Measurements from ENCODE around the gene CLRN2.
A peak's percentile ranks its signal among the peaks of the same experiment; 100 is the strongest.
"Not testable (repeated sequence)": the region's sequence is repeated elsewhere in the genome, so short reads cannot be mapped to it uniquely, and the experiment has no call there.

The CLRN2 gene

GRCh38 chr4:17510582-17510981 lies 4.4 kb upstream of the CLRN2 start:
- DNase-seq, result no peak

- DNase-seq, result no peak
Measured at GRCh38 chr4:17511051-17511450, 3.9 kb upstream of the CLRN2 start.

- no peak for DNase-seq
Measured at GRCh38 chr4:17511509-17511949, 3.4 kb upstream of the CLRN2 start.

GRCh38 chr4:17511950-17512795 lies 2.8 kb upstream of the CLRN2 start, which contains the start of gene QDPR:
Gene QDPR, minus strand, starts transcription at chr4:17512090. Its CDS starts 36 bp downstream, at chr4:17512054.
- peak; percentile 74 for DNase-seq

- no peak for DNase-seq
Measured at GRCh38 chr4:17512973-17513665, 1.8 kb upstream of the CLRN2 start.

- DNase-seq, result no peak
Measured at GRCh38 chr4:17515445-17516407, 761 bp downstream of the CLRN2 start.

- DNase-seq, result no peak
Measured at GRCh38 chr4:17516980-17517379, 2.0 kb downstream of the CLRN2 start.

GRCh38 chr4:17517664-17518063 lies 2.7 kb downstream of the CLRN2 start:
- DNase-seq, result no peak

- no peak for DNase-seq
Measured at GRCh38 chr4:17521595-17521994, 6.6 kb downstream of the CLRN2 start.

- no peak for DNase-seq
Measured at GRCh38 chr4:17523662-17524061, 8.7 kb downstream of the CLRN2 start.

GRCh38 chr4:17526695-17527477 lies 11.9 kb downstream of the CLRN2 start:
- DNase-seq, result no peak

- no peak for DNase-seq
Measured at GRCh38 chr4:17528551-17529165, 13.7 kb downstream of the CLRN2 start.

- DNase-seq, result no peak
Measured at GRCh38 chr4:17531538-17532285, 16.7 kb downstream of the CLRN2 start.

- no peak for DNase-seq
Measured at GRCh38 chr4:17534705-17535104, 19.7 kb downstream of the CLRN2 start.

- no peak for DNase-seq
Measured at GRCh38 chr4:17535242-17535641, 20.3 kb downstream of the CLRN2 start.

GRCh38 chr4:17535906-17536305 lies 20.9 kb downstream of the CLRN2 start:
- DNase-seq, result no peak

GRCh38 chr4:17537060-17537459 lies 22.1 kb downstream of the CLRN2 start:
- DNase-seq, result not testable (repeated sequence)

- DNase-seq, result no peak
Measured at GRCh38 chr4:17544205-17544604, 29.2 kb downstream of the CLRN2 start.

- DNase-seq, result no peak
Measured at GRCh38 chr4:17544831-17545234, 29.9 kb downstream of the CLRN2 start.

- DNase-seq, result no peak
Measured at GRCh38 chr4:17545374-17546140, 30.6 kb downstream of the CLRN2 start.

Measured in CD4-positive, alpha-beta T cell treated with Interleukin-12 subunit alpha and Interleukin-12 subunit beta, for 1 hour (primary cell).